Trophoblast cell (in vitro differentiated cells and primary cell): Measurements from ENCODE around the gene LIMK2.

ENCODE experiments used
- DNase-seq, 2 donors: peaks; one replicate each; pipeline ENCODE4 v3.0.0-alpha.2; 2016
- H2AFZ ChIP-seq: 2 replicates; pipeline ENCODE4 v1.6.1; 2013; ENCODE audit warnings: low read length, moderate library complexity, mild to moderate bottlenecking; ENCODE audit not compliant: insufficient read depth, poor library complexity
- H2AK5ac ChIP-seq: 2 replicates; pipeline ENCODE4 v1.6.1; 2013; ENCODE audit warnings: mild to moderate bottlenecking, low read length
- H2BK120ac ChIP-seq: 2 replicates; pipeline ENCODE4 v1.6.1; 2013; ENCODE audit warnings: low read length, mild to moderate bottlenecking, moderate library complexity; ENCODE audit not compliant: insufficient read depth, poor library complexity
- H2BK12ac ChIP-seq: 2 replicates; pipeline ENCODE4 v1.6.1; 2013; ENCODE audit warnings: mild to moderate bottlenecking, low read length, moderate library complexity
- H2BK5ac ChIP-seq: 2 replicates; pipeline ENCODE4 v1.6.1; 2013; ENCODE audit warnings: low read length, low read depth, moderate library complexity, mild to moderate bottlenecking; ENCODE audit not compliant: poor library complexity
- H3K14ac ChIP-seq: 2 replicates; pipeline ENCODE4 v1.6.1; 2013; ENCODE audit warnings: mild to moderate bottlenecking, low read length
- H3K18ac ChIP-seq: 2 replicates; pipeline ENCODE4 v1.6.1; 2013; ENCODE audit warnings: mild to moderate bottlenecking, low read length
- H3K23ac ChIP-seq: 2 replicates; pipeline ENCODE4 v1.6.1; 2013; ENCODE audit warnings: low read length
- H3K27ac ChIP-seq: 2 replicates; pipeline ENCODE4 v1.5.1; 2013; ENCODE audit warnings: low read depth, mild to moderate bottlenecking, inconsistent platforms, low read length, moderate library complexity
- H3K27me3 ChIP-seq: 2 replicates; pipeline ENCODE4 v1.6.1; 2013; ENCODE audit warnings: inconsistent platforms, mild to moderate bottlenecking, low read length, moderate library complexity; ENCODE audit not compliant: insufficient read depth
- H3K36me3 ChIP-seq, 2 experiments: 1 replicate in 1 of 2; 2 replicates in 1 of 2; pipeline ENCODE4 v1.6.1; 2013; ENCODE audit warnings: low read length in 2 of 2, mild to moderate bottlenecking in 2 of 2, moderate library complexity in 1 of 2; ENCODE audit not compliant: insufficient read depth in 2 of 2, control insufficient read depth in 1 of 2
- H3K4ac ChIP-seq: 2 replicates; pipeline ENCODE4 v1.6.1; 2013; ENCODE audit warnings: low read depth, mild to moderate bottlenecking, low read length, moderate library complexity
- H3K4me1 ChIP-seq, 2 experiments: 1 replicate in 1 of 2; 2 replicates in 1 of 2; pipeline ENCODE4 v1.6.1; 2013; ENCODE audit warnings: low read length in 2 of 2, mild to moderate bottlenecking in 2 of 2, moderate library complexity in 1 of 2; ENCODE audit not compliant: insufficient read depth in 2 of 2, control insufficient read depth in 1 of 2
- H3K4me2 ChIP-seq: 2 replicates; pipeline ENCODE4 v1.6.1; 2013; ENCODE audit warnings: inconsistent platforms, mild to moderate bottlenecking, low read length, moderate library complexity
- H3K4me3 ChIP-seq: 2 replicates; pipeline ENCODE4 v1.5.1; 2013; ENCODE audit warnings: mild to moderate bottlenecking, low read depth, low read length, inconsistent platforms
- H3K79me1 ChIP-seq: one replicate; pipeline ENCODE4 v1.6.1; 2013; ENCODE audit warnings: low read length
- H3K79me2 ChIP-seq: 2 replicates; pipeline ENCODE4 v1.6.1; 2013; ENCODE audit warnings: low read length, mild to moderate bottlenecking; ENCODE audit not compliant: control insufficient read depth, insufficient read depth, poor library complexity
- H3K9ac ChIP-seq: 2 replicates; pipeline ENCODE4 v1.6.1; 2013; ENCODE audit warnings: mild to moderate bottlenecking, low read length
- H3K9me3 ChIP-seq: 2 replicates; pipeline ENCODE4 v1.6.1; 2013; ENCODE audit warnings: low read depth, mild to moderate bottlenecking, control low read depth, inconsistent platforms, low read length; ENCODE audit not compliant: insufficient read depth
- H4K12ac ChIP-seq: 2 replicates; pipeline ENCODE4 v1.6.1; 2013; ENCODE audit warnings: low read depth, mild to moderate bottlenecking, low read length, moderate library complexity
- H4K8ac ChIP-seq: 2 replicates; pipeline ENCODE4 v1.6.1; 2013; ENCODE audit warnings: low read depth, mild to moderate bottlenecking, low read length, moderate library complexity
- H4K91ac ChIP-seq: one replicate; pipeline ENCODE4 v1.6.1; 2013; ENCODE audit warnings: low read depth, mild to moderate bottlenecking, low read length, moderate library complexity
- WGBS: extraction: QIAGEN DNeasy Blood & Tissue Kit; methylation state at CpG from one replicate; pipeline ENCODE4 v1.1.7; 2013; ENCODE audit warnings: missing lambda C conversion rate; ENCODE audit not compliant: insufficient read length, insufficient coverage; ENCODE audit errors: extremely low coverage; 5-methylcytosine and 5-hydroxymethylcytosine counted together

The LIMK2 gene

DNA sequence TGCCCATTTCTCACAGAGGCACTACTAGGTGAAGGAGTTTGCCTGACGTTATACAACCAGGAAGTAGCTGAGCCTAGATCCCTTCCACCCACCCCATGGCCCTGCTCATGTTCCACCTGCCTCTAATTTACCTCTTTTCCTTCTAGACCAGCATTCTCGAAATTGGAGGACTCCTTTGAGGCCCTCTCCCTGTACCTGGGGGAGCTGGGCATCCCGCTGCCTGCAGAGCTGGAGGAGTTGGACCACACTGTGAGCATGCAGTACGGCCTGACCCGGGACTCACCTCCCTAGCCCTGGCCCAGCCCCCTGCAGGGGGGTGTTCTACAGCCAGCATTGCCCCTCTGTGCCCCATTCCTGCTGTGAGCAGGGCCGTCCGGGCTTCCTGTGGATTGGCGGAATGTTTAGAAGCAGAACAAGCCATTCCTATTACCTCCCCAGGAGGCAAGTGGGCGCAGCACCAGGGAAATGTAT is 66.1 kb downstream of the LIMK2 start:
- no peak overlapping the region for H2BK5ac ChIP-seq
- no peak overlapping the region for H2BK12ac ChIP-seq
- no peaks in the 10 kb centered on the region for H3K79me2 ChIP-seq
- H3K4ac ChIP-seq, result no peak overlapping the region
- H2AFZ ChIP-seq, result no peak overlapping the region
- no peaks in the 10 kb centered on the region for H3K9me3 ChIP-seq
- no peak for DNase-seq
- H3K4me2 ChIP-seq, result no peak overlapping the region
- no CpG with 5 or more reads among the region's 9 CpGs for WGBS
- H3K14ac ChIP-seq, result no peak overlapping the region
- H2BK120ac ChIP-seq, result no peak overlapping the region
- H2AK5ac ChIP-seq, result no peak overlapping the region
- H3K4me1 ChIP-seq, result peaks cover 5% of the 10 kb centered on the region in 2 experiments
- H3K23ac ChIP-seq, result no peak overlapping the region
- no peak overlapping the region for H3K27ac ChIP-seq
- no peak overlapping the region for H4K91ac ChIP-seq
- no peak overlapping the region for H4K12ac ChIP-seq
- H3K18ac ChIP-seq, result no peak overlapping the region
- no peak overlapping the region for H3K9ac ChIP-seq
- no peaks in the 10 kb centered on the region for H3K27me3 ChIP-seq
- peaks cover 44 to 62% of the 10 kb centered on the region in 2 experiments for H3K36me3 ChIP-seq
- H3K4me3 ChIP-seq, result no peak overlapping the region
- peaks cover 4% of the 10 kb centered on the region for H3K79me1 ChIP-seq
- H4K8ac ChIP-seq, result no peak overlapping the region

DNA sequence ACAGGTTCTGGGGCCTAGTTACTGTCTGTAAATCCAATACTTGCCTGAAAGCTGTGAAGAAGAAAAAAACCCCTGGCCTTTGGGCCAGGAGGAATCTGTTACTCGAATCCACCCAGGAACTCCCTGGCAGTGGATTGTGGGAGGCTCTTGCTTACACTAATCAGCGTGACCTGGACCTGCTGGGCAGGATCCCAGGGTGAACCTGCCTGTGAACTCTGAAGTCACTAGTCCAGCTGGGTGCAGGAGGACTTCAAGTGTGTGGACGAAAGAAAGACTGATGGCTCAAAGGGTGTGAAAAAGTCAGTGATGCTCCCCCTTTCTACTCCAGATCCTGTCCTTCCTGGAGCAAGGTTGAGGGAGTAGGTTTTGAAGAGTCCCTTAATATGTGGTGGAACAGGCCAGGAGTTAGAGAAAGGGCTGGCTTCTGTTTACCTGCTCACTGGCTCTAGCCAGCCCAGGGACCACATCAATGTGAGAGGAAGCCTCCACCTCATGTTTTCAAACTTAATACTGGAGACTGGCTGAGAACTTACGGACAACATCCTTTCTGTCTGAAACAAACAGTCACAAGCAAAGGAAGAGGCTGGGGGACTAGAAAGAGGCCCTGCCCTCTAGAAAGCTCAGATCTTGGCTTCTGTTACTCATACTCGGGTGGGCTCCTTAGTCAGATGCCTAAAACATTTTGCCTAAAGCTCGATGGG is 66.7 kb downstream of the LIMK2 start:
- H3K18ac ChIP-seq, result no peak overlapping the region
- peaks cover 4% of the 10 kb centered on the region for H3K79me1 ChIP-seq
- no peaks in the 10 kb centered on the region for H3K9me3 ChIP-seq
- H4K91ac ChIP-seq, result no peak overlapping the region
- H3K4me1 ChIP-seq, result peaks cover 5% of the 10 kb centered on the region in 2 experiments
- H3K14ac ChIP-seq, result no peak overlapping the region
- H3K27me3 ChIP-seq, result no peaks in the 10 kb centered on the region
- H3K36me3 ChIP-seq, result peaks cover 38 to 57% of the 10 kb centered on the region in 2 experiments
- H3K4me3 ChIP-seq, result no peak overlapping the region
- no CpG with 5 or more reads among the region's 6 CpGs for WGBS
- no peak overlapping the region for H2BK12ac ChIP-seq
- no peak overlapping the region for H4K12ac ChIP-seq
- H4K8ac ChIP-seq, result no peak overlapping the region
- DNase-seq, result no peak
- no peak overlapping the region for H3K9ac ChIP-seq
- no peaks in the 10 kb centered on the region for H3K79me2 ChIP-seq
- H2BK120ac ChIP-seq, result no peak overlapping the region
- no peak overlapping the region for H2AK5ac ChIP-seq
- H3K4ac ChIP-seq, result no peak overlapping the region
- no peak overlapping the region for H2AFZ ChIP-seq
- H3K23ac ChIP-seq, result no peak overlapping the region
- no peak overlapping the region for H3K27ac ChIP-seq
- H2BK5ac ChIP-seq, result no peak overlapping the region
- no peak overlapping the region for H3K4me2 ChIP-seq

DNA sequence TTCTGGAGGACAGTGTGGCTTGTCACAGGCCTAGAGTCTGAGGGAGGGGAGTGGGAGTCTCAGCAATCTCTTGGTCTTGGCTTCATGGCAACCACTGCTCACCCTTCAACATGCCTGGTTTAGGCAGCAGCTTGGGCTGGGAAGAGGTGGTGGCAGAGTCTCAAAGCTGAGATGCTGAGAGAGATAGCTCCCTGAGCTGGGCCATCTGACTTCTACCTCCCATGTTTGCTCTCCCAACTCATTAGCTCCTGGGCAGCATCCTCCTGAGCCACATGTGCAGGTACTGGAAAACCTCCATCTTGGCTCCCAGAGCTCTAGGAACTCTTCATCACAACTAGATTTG is 67.2 kb downstream of the LIMK2 start:
- Histone ChIP-seq H3K18ac (no peak overlapping the region), H3K4me1 (peaks cover 5% of the 10 kb centered on the region in 2 experiments), H3K4me2 (no peak overlapping the region), H3K79me2 (no peaks in the 10 kb centered on the region), H2AK5ac (no peak overlapping the region), H3K9me3 (no peaks in the 10 kb centered on the region), H3K23ac (no peak overlapping the region), H2AFZ (no peak overlapping the region), H3K9ac (no peak overlapping the region), H3K27me3 (no peaks in the 10 kb centered on the region), H3K36me3 (peaks cover 35 to 53% of the 10 kb centered on the region in 2 experiments), H4K12ac (no peak overlapping the region), H3K14ac (no peak overlapping the region), H3K79me1 (peaks cover 4% of the 10 kb centered on the region), H3K4me3 (no peak overlapping the region), H2BK12ac (no peak overlapping the region), H2BK120ac (no peak overlapping the region), H3K4ac (no peak overlapping the region), H2BK5ac (no peak overlapping the region), H3K27ac (no peak overlapping the region), H4K8ac (no peak overlapping the region), H4K91ac (no peak overlapping the region)
- DNase-seq, result no peak

DNA sequence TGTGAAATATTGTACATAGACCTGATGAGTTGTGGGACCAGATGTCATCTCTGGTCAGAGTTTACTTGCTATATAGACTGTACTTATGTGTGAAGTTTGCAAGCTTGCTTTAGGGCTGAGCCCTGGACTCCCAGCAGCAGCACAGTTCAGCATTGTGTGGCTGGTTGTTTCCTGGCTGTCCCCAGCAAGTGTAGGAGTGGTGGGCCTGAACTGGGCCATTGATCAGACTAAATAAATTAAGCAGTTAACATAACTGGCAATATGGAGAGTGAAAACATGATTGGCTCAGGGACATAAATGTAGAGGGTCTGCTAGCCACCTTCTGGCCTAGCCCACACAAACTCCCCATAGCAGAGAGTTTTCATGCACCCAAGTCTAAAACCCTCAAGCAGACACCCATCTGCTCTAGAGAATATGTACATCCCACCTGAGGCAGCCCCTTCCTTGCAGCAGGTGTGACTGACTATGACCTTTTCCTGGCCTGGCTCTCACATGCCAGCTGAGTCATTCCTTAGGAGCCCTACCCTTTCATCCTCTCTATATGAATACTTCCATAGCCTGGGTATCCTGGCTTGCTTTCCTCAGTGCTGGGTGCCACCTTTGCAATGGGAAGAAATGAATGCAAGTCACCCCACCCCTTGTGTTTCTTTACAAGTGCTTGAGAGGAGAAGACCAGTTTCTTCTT is 67.9 kb downstream of the LIMK2 start:
- peaks cover 3 to 9% of the 10 kb centered on the region in 2 experiments for H3K4me1 ChIP-seq
- H3K9ac ChIP-seq, result no peak overlapping the region
- no peak overlapping the region for H3K18ac ChIP-seq
- H3K79me1 ChIP-seq, result peaks cover 3% of the 10 kb centered on the region
- H3K23ac ChIP-seq, result no peak overlapping the region
- no peak overlapping the region for H2BK5ac ChIP-seq
- H3K4me3 ChIP-seq, result no peak overlapping the region
- no peak overlapping the region for H3K4ac ChIP-seq
- H3K79me2 ChIP-seq, result no peaks in the 10 kb centered on the region
- no peak overlapping the region for H3K4me2 ChIP-seq
- DNase-seq, result no peak
- H4K12ac ChIP-seq, result no peak overlapping the region
- no peaks in the 10 kb centered on the region for H3K27me3 ChIP-seq
- no peak overlapping the region for H3K14ac ChIP-seq
- no peak overlapping the region for H2AFZ ChIP-seq
- H4K8ac ChIP-seq, result no peak overlapping the region
- H2AK5ac ChIP-seq, result no peak overlapping the region
- H3K9me3 ChIP-seq, result no peaks in the 10 kb centered on the region
- peaks cover 30 to 47% of the 10 kb centered on the region in 2 experiments for H3K36me3 ChIP-seq
- no peak overlapping the region for H3K27ac ChIP-seq
- no peak overlapping the region for H2BK12ac ChIP-seq
- H2BK120ac ChIP-seq, result no peak overlapping the region
- H4K91ac ChIP-seq, result no peak overlapping the region
